ENCODE data around the gene VAV3. TPM values are rescaled to one million over a fixed set of nuclear protein-coding genes. Genes with fewer than 3 reads are reported as not detected.

VAV3 gene
- total RNA-seq, 3 donors from 2014 or later, result 5.4 to 8.8 (median 5.8) TPM

- H3K27me3 Mint-ChIP-seq (ENCODE audit: low read depth), result no peaks in the 10 kb centered on the region
- DNase-seq, result no peak
- H3K4me3 Mint-ChIP-seq, result peak overlapping the region; percentile 63
- peak; percentile 10 to 20 for ATAC-seq
- peaks cover 58% of the 10 kb centered on the region for H3K4me1 Mint-ChIP-seq (ENCODE audit: low read depth)
- no peaks in the 10 kb centered on the region for H3K9me3 Mint-ChIP-seq
- H3K36me3 Mint-ChIP-seq (ENCODE audit: insufficient read depth), result no peaks in the 10 kb centered on the region
These were observed 179.3 kb downstream of the VAV3 start for GRCh38 chr1:107785496-107786202.

GRCh38 chr1:107782217-107782845 is 182.6 kb downstream of the VAV3 start:
- Mint-ChIP-seq H3K4me1 (ENCODE audit: low read depth) (peaks cover 38% of the 10 kb centered on the region), H3K36me3 (ENCODE audit: insufficient read depth) (peaks cover 1% of the 10 kb centered on the region), H3K27me3 (ENCODE audit: low read depth) (no peaks in the 10 kb centered on the region), H3K9me3 (no peaks in the 10 kb centered on the region), H3K4me3 (no peak overlapping the region)
- ATAC-seq, result peak; percentile 42 to 47
- DNase-seq, result peak; percentile 32

DNA sequence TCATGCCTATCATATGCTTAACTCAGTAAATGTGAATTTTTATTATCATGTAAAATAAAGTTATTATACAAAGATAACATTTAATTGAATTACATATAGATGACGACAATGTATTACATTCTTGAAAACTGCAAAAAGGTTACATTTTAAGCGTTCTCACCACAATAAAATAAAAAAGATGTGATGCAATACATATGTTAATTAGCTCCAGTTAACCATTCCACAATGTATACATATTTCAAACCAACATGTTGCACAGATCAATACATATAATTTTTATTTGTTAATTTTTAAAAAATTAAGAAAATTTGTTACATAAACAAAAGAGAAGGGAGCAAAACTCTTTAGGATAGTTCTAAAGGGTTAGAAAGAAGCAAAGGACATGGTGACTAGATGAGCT is 183.7 kb downstream of the VAV3 start:
- no peaks in the 10 kb centered on the region for H3K27me3 Mint-ChIP-seq (ENCODE audit: low read depth)
- DNase-seq (no peak), ATAC-seq (no peak)
- peaks cover 3% of the 10 kb centered on the region for H3K36me3 Mint-ChIP-seq (ENCODE audit: insufficient read depth)
- H3K4me3 Mint-ChIP-seq, result no peak overlapping the region
- H3K9me3 Mint-ChIP-seq, result no peaks in the 10 kb centered on the region
- peaks cover 28% of the 10 kb centered on the region for H3K4me1 Mint-ChIP-seq (ENCODE audit: low read depth)

DNA sequence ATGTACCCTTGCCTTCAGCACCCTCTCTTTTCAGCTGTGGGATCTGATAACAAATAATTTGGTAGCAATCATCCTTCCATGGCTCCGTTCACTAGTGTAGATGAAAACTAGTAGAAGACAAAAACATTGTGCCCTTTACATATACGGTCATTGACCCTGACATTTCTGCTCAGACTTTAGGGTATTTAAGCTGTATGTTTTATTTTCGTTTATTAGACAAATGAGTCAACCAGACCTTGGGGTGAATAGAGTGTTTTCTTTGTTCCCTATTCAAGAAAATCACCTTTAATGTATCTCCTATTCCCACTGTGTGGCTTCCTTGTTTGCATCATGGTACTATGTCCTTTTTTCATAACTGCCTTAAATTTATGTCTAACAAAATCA is 187.3 kb downstream of the VAV3 start:
- Mint-ChIP-seq H3K4me3 (no peak overlapping the region), H3K27me3 (ENCODE audit: low read depth) (no peaks in the 10 kb centered on the region), H3K36me3 (ENCODE audit: insufficient read depth) (peaks cover 8% of the 10 kb centered on the region), H3K9me3 (no peaks in the 10 kb centered on the region), H3K4me1 (ENCODE audit: low read depth) (peaks cover 1% of the 10 kb centered on the region)
- DNase-seq (no peak), ATAC-seq (no peak)

- H3K36me3 Mint-ChIP-seq (ENCODE audit: insufficient read depth), result peaks cover 9% of the 10 kb centered on the region
- ATAC-seq (no peak), DNase-seq (no peak)
- H3K9me3 Mint-ChIP-seq, result no peaks in the 10 kb centered on the region
- no peaks in the 10 kb centered on the region for H3K27me3 Mint-ChIP-seq (ENCODE audit: low read depth)
- H3K4me3 Mint-ChIP-seq, result no peak overlapping the region
- no peaks in the 10 kb centered on the region for H3K4me1 Mint-ChIP-seq (ENCODE audit: low read depth)
These were observed 187.9 kb downstream of the VAV3 start for GRCh38 chr1:107776900-107777663.

- no peaks in the 10 kb centered on the region for H3K27me3 Mint-ChIP-seq (ENCODE audit: low read depth)
- no peaks in the 10 kb centered on the region for H3K9me3 Mint-ChIP-seq
- no peaks in the 10 kb centered on the region for H3K4me1 Mint-ChIP-seq (ENCODE audit: low read depth)
- ATAC-seq, result no peak
- DNase-seq, result no peak
- peaks cover 25% of the 10 kb centered on the region for H3K36me3 Mint-ChIP-seq (ENCODE audit: insufficient read depth)
- no peak overlapping the region for H3K4me3 Mint-ChIP-seq
These were observed 193.6 kb downstream of the VAV3 start for GRCh38 chr1:107771377-107771776.

DNA sequence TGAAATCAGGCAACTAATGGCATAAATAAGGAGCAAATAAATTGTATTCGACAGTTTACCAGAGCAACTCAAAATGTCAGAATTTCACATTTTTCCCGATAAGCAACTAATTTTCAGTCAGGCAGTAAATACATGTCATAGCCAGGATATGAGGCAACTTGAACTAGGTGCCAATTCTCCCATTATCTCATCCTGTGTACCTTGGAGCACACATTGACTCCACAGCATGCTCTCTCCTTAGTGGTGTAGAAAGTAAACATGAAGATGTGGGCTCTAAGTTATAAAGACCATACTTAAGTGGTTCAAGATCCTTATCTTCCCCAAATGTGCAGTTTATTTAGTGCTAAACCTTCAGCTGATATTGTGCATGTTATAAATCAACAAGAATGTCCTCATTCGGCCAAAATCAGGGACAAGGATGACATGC is 197.8 kb downstream of the VAV3 start:
- no peak overlapping the region for H3K4me3 Mint-ChIP-seq
- H3K27me3 Mint-ChIP-seq (ENCODE audit: low read depth), result no peaks in the 10 kb centered on the region
- DNase-seq (no peak), ATAC-seq (no peak)
- no peaks in the 10 kb centered on the region for H3K9me3 Mint-ChIP-seq
- H3K4me1 Mint-ChIP-seq (ENCODE audit: low read depth), result no peaks in the 10 kb centered on the region
- peaks cover 33% of the 10 kb centered on the region for H3K36me3 Mint-ChIP-seq (ENCODE audit: insufficient read depth)

- DNase-seq, result no peak
- peaks cover 33% of the 10 kb centered on the region for H3K36me3 Mint-ChIP-seq (ENCODE audit: insufficient read depth)
- H3K9me3 Mint-ChIP-seq, result no peaks in the 10 kb centered on the region
- H3K4me3 Mint-ChIP-seq, result no peak overlapping the region
- no peaks in the 10 kb centered on the region for H3K27me3 Mint-ChIP-seq (ENCODE audit: low read depth)
- no peaks in the 10 kb centered on the region for H3K4me1 Mint-ChIP-seq (ENCODE audit: low read depth)
- no peak for ATAC-seq
These were observed 198.4 kb downstream of the VAV3 start for GRCh38 chr1:107766533-107766932.

DNA sequence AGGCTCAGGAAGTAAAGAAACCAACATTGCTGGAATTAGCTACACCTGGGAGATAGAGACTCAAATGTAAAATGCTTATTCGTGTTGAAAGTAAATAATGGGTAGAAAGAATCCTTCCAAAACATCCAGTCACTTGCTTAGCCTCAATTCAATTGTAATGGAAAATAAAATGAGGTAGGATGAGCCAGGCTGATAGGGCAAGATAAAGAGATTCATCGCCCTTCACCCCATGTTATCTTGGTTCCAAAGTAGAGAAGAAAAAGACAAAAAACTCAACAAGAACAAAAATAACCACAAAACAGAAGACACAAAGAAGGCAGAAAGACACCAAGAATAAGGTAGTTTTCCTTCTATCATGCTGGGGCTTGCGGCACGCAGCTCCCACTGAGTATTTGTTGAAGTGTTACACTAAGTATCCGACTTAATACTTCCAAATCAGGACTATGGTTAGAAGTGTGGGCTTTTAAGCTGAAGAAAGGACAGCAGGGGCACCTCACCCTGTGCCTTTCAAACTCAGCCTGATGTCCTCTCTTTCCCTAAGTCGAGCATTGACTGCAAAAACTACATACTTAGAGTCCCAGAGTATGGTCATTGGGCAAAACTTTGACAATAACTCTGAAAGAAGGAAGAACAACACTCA is 202.1 kb downstream of the VAV3 start:
- Mint-ChIP-seq H3K36me3 (ENCODE audit: insufficient read depth) (peaks cover 35% of the 10 kb centered on the region), H3K4me1 (ENCODE audit: low read depth) (no peaks in the 10 kb centered on the region), H3K9me3 (no peaks in the 10 kb centered on the region), H3K4me3 (no peak overlapping the region), H3K27me3 (ENCODE audit: low read depth) (no peaks in the 10 kb centered on the region)
- DNase-seq (no peak), ATAC-seq (no peak)

GRCh38 chr1:107760065-107760464 is 204.9 kb downstream of the VAV3 start:
- no peak for DNase-seq
- H3K4me3 Mint-ChIP-seq, result no peak overlapping the region
- no peaks in the 10 kb centered on the region for H3K27me3 Mint-ChIP-seq (ENCODE audit: low read depth)
- peaks cover 33% of the 10 kb centered on the region for H3K36me3 Mint-ChIP-seq (ENCODE audit: insufficient read depth)
- H3K4me1 Mint-ChIP-seq (ENCODE audit: low read depth), result no peaks in the 10 kb centered on the region
- ATAC-seq, result no peak
- H3K9me3 Mint-ChIP-seq, result no peaks in the 10 kb centered on the region

GRCh38 chr1:107750364-107750959 is 214.5 kb downstream of the VAV3 start:
- Mint-ChIP-seq H3K4me3 (no peak overlapping the region), H3K36me3 (ENCODE audit: insufficient read depth) (peaks cover 13% of the 10 kb centered on the region), H3K4me1 (ENCODE audit: low read depth) (no peaks in the 10 kb centered on the region), H3K9me3 (no peaks in the 10 kb centered on the region), H3K27me3 (ENCODE audit: low read depth) (no peaks in the 10 kb centered on the region)
- DNase-seq (no peak), ATAC-seq (no peak)

DNA sequence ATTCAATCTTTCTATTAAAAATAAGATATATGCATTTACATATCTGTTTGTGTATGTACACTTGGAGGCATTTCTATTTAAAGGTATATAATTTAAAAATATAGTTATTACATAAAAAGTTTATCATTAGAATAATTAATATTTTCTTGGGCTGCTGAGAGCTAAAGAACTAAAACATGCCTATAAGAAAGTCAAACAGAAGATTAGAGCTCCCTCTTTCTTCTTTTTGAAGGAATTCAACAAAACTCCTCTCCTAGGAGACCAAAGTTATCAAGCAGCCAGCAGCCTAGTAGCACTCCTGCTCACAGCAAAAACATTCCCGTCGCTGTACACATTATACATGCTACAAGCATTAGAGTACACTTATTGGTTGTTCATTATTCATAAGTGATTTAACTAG is 216.4 kb downstream of the VAV3 start:
- H3K36me3 Mint-ChIP-seq (ENCODE audit: insufficient read depth), result peaks cover 2% of the 10 kb centered on the region
- DNase-seq (no peak), ATAC-seq (no peak)
- H3K9me3 Mint-ChIP-seq, result no peaks in the 10 kb centered on the region
- H3K4me3 Mint-ChIP-seq, result no peak overlapping the region
- no peaks in the 10 kb centered on the region for H3K4me1 Mint-ChIP-seq (ENCODE audit: low read depth)
- no peaks in the 10 kb centered on the region for H3K27me3 Mint-ChIP-seq (ENCODE audit: low read depth)

DNA sequence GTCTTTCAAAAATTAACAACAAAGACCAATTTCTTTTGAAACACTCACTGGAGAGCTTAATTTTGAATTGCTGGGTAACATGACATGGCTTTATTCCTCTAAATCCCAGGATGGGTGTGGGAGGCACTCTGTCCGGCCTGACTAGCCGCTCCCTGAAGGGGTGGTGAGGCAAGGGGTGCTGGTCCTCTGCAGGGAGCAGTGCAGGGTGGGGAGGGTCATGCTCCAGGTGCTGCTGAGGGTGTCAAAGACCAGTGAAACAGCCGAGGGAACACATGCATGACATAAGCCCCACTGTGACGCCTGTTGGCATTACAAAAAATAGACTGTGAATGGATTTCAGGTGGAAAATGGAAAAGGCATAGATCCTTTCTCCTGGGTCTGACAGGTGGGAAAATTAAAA is 223.7 kb downstream of the VAV3 start:
- Mint-ChIP-seq H3K27me3 (ENCODE audit: low read depth) (no peaks in the 10 kb centered on the region), H3K4me1 (ENCODE audit: low read depth) (peaks cover 9% of the 10 kb centered on the region), H3K9me3 (no peaks in the 10 kb centered on the region), H3K36me3 (ENCODE audit: insufficient read depth) (peaks cover 4% of the 10 kb centered on the region), H3K4me3 (no peak overlapping the region)
- ATAC-seq (no peak), DNase-seq (no peak)

- Mint-ChIP-seq H3K27me3 (ENCODE audit: low read depth) (no peaks in the 10 kb centered on the region), H3K36me3 (ENCODE audit: insufficient read depth) (peaks cover 4% of the 10 kb centered on the region), H3K4me3 (no peak overlapping the region), H3K4me1 (ENCODE audit: low read depth) (peaks cover 9% of the 10 kb centered on the region), H3K9me3 (no peaks in the 10 kb centered on the region)
- no peak for ATAC-seq
- no peak for DNase-seq
These were observed 224.4 kb downstream of the VAV3 start for GRCh38 chr1:107740579-107740978.
